Left lung (tissue), 10 donors: Measurements from ENCODE around the gene FHIT. TPM values are rescaled to one million over a fixed set of nuclear protein-coding genes. Genes with fewer than 3 reads are reported as not detected.

ENCODE experiments used
- ATAC-seq: fragments of 200-7000 bp; cut with Tn5 transposase; one replicate; pipeline ENCODE4 v1.9.1; 2020; ENCODE audit warnings: moderate library complexity
- DNase-seq, 4 donors: peaks; one replicate each; pipeline ENCODE4 v3.0.0-alpha.2; 2013 to 2020
- H3K27ac ChIP-seq, 2 donors: fragments of 200-600 bp; sonication (generic) in 1 of 2; one replicate each; pipeline versions ENCODE4 v1.5.0 to v1.8.0; 2020 to 2021
- H3K27me3 ChIP-seq, 2 donors: fragments of 200-600 bp; sonication (generic) in 1 of 2; one replicate each; pipeline versions ENCODE4 v1.5.0 to v1.8.0; 2020 to 2021
- H3K36me3 ChIP-seq, 2 donors: fragments of 200-600 bp; sonication (generic) in 1 of 2; one replicate each; pipeline versions ENCODE4 v1.5.0 to v1.8.0; 2020 to 2021
- H3K4me1 ChIP-seq, 2 donors: fragments of 200-600 bp; one replicate each; pipeline ENCODE4 v1.8.0; 2021
- H3K4me3 ChIP-seq, 2 donors: fragments of 200-600 bp; sonication (generic) in 1 of 2; one replicate each; pipeline versions ENCODE4 v1.5.0 to v1.8.0; 2020 to 2021; ENCODE audit warnings: mild to moderate bottlenecking in 1 of 2
- H3K9me3 ChIP-seq, 2 donors: fragments of 200-600 bp; sonication (generic) in 1 of 2; one replicate each; pipeline versions ENCODE4 v1.5.0 to v1.8.0; 2020 to 2021
- intact Hi-C, 2 donors: fragments of 100-400 bp; cut with DNase I; formaldehyde crosslinking; loops; one replicate each; pipeline versions ENCODE4 v1.11.2 to v1.14.2; 2022
- polyA plus RNA-seq, 6 donors: library from polyadenylated mRNA; unstranded; fragments of 120-200 nt; gene quantifications; one replicate each; pipeline ENCODE4 v1.2.1, GENCODE V29; 2013; ENCODE audit not compliant: insufficient read length in 6 of 6
- total RNA-seq, 2 donors: library from RNA; stranded (reverse); fragmentation: NEBNext Ultra II Directional; extraction: Animal tissue kit (Norgen Biotek cat#: 25700); gene quantifications; one replicate each; pipeline ENCODE4 v1.2.1, GENCODE V29; 2021
- TF ChIP-seq, protein P1 (sequence below), 2 donors: fragments of 200-600 bp; sonication (generic) in 1 of 2; IDR thresholded peaks; one replicate each; pipeline versions ENCODE4 v1.5.0 to v1.8.0; 2021; ENCODE audit warnings: antibody characterized with exemption in 2 of 2
- donor health status: DM: no; HTN: yes; CAD: no.
- donor health status: DM: no; HTN: no; CAD: no.

Gene FHIT
- total and polyA plus RNA-seq, 8 donors: 8.5 to 16.3 (median 9.7) TPM

- no peak for DNase-seq
- TF ChIP-seq, protein P1, sequence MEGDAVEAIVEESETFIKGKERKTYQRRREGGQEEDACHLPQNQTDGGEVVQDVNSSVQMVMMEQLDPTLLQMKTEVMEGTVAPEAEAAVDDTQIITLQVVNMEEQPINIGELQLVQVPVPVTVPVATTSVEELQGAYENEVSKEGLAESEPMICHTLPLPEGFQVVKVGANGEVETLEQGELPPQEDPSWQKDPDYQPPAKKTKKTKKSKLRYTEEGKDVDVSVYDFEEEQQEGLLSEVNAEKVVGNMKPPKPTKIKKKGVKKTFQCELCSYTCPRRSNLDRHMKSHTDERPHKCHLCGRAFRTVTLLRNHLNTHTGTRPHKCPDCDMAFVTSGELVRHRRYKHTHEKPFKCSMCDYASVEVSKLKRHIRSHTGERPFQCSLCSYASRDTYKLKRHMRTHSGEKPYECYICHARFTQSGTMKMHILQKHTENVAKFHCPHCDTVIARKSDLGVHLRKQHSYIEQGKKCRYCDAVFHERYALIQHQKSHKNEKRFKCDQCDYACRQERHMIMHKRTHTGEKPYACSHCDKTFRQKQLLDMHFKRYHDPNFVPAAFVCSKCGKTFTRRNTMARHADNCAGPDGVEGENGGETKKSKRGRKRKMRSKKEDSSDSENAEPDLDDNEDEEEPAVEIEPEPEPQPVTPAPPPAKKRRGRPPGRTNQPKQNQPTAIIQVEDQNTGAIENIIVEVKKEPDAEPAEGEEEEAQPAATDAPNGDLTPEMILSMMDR (IDR thresholded peaks at IDR 0.05): no peak
- no peak overlapping the region for H3K4me3 ChIP-seq
- no peaks in the 10 kb centered on the region for H3K4me1 ChIP-seq
- ATAC-seq: no peak
- H3K27me3 ChIP-seq: no peaks in the 10 kb centered on the region
- H3K36me3 ChIP-seq: no peaks in the 10 kb centered on the region
- no peak overlapping the region for H3K27ac ChIP-seq
- H3K9me3 ChIP-seq: no peaks in the 10 kb centered on the region
- intact Hi-C loops: no loop called here
These were observed 553.1 kb downstream of the FHIT start for GRCh38 chr3:60698117-60698516.

DNA sequence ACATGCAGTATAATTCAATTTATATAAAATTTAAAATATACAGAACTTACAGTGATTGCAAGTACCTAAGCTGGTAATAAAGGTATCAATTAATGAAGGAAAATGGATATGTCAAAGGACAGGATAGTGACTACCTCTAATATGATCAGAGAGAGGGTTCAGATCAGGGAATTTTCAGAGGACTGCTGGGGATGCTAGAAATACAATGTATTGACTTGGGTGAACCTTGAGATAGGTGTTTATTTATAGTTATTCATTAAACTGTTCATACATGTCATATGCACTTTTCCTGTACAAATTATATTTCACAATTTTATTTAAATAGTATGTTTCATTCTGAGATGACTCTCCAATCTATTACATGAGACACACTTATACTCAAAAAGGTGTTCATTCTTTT is 554.1 kb downstream of the FHIT start:
- Histone ChIP-seq H3K27me3 (no peaks in the 10 kb centered on the region), H3K4me1 (no peaks in the 10 kb centered on the region), H3K9me3 (no peaks in the 10 kb centered on the region), H3K36me3 (no peaks in the 10 kb centered on the region), H3K27ac (no peak overlapping the region), H3K4me3 (no peak overlapping the region)
- no peak for ATAC-seq
- intact Hi-C loops: no loop called here
- no peak for DNase-seq
- TF ChIP-seq, protein P1 (IDR thresholded peaks at IDR 0.05): no peak

- TF ChIP-seq, protein P1 (IDR thresholded peaks at IDR 0.05): no peak
- ATAC-seq (no peak), DNase-seq (no peak)
- H3K27ac ChIP-seq: no peak overlapping the region
- intact Hi-C loops: no loop called here
- no peak overlapping the region for H3K4me3 ChIP-seq
- no peaks in the 10 kb centered on the region for H3K4me1 ChIP-seq
- H3K27me3 ChIP-seq: no peaks in the 10 kb centered on the region
- no peaks in the 10 kb centered on the region for H3K36me3 ChIP-seq
- no peaks in the 10 kb centered on the region for H3K9me3 ChIP-seq
These were observed 554.7 kb downstream of the FHIT start for GRCh38 chr3:60696428-60697125.

DNA sequence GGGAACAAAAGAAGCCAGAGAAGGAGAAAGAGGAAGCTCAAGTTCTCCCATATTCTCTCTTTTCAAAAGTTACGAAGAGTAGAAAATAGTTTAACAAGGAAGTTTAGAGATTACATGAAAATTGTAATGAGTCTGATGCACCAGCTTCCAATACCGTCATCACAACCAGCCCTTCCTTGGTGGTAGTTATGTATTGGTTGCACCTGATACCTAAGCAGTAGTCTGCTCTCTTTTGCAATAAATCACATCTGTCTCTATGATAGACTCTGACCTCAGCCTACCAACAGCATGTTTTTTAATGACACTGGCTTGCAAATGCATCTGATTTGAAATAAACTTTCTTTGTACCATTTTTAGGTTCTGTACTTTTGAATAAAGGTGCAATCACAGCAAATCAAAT is 575.8 kb downstream of the FHIT start:
- TF ChIP-seq, protein P1 (IDR thresholded peaks at IDR 0.05): no peak
- DNase-seq: no peak
- Histone ChIP-seq H3K27me3 (no peaks in the 10 kb centered on the region), H3K4me3 (no peak overlapping the region), H3K27ac (no peak overlapping the region), H3K36me3 (no peaks in the 10 kb centered on the region), H3K4me1 (no peaks in the 10 kb centered on the region), H3K9me3 (no peaks in the 10 kb centered on the region)
- intact Hi-C loops: no loop called here
- ATAC-seq: no peak

GRCh38 chr3:60674870-60675269 is 576.4 kb downstream of the FHIT start:
- Histone ChIP-seq H3K27ac (no peak overlapping the region), H3K4me1 (no peaks in the 10 kb centered on the region), H3K27me3 (no peaks in the 10 kb centered on the region), H3K36me3 (no peaks in the 10 kb centered on the region), H3K4me3 (no peak overlapping the region), H3K9me3 (no peaks in the 10 kb centered on the region)
- DNase-seq (no peak), ATAC-seq (no peak)
- TF ChIP-seq, protein P1 (IDR thresholded peaks at IDR 0.05): no peak
- intact Hi-C loops: no loop called here
